Endothelial cell of umbilical vein (primary cell): ENCODE data around the gene SPARC. TPM values are rescaled to one million over a fixed set of nuclear protein-coding genes. Genes with fewer than 3 reads are reported as not detected.

Source experiments
- BruUV-seq: library from RNA; stranded (reverse); fragments of 400-500 nt; replicated peaks from 2 replicates; lab custom pipeline; 2021; lab: Mats Ljungman, UMichigan
- CTCF ChIA-PET: fragments of 300-600, 350-600 bp; sonication (Branson Sonifier 250); formaldehyde crosslinking; loops from one replicate; lab custom pipeline; 2021; ENCODE audit warnings: antibody characterized with exemption, inconsistent platforms; lab: Charles Lee
- POLR2A ChIA-PET: fragments of 300-600, 350-600 bp; sonication (Branson Sonifier 250); formaldehyde crosslinking; loops from one replicate; lab custom pipeline; 2021; ENCODE audit warnings: antibody characterized with exemption, inconsistent platforms; lab: Charles Lee
- DNase-seq: peaks from one replicate; pipeline ENCODE4 v3.0.0-alpha.2; 2011; ENCODE audit warnings: low read depth, low spot score
- FAIRE-seq: peaks from 2 replicates; lab custom pipeline; 2011; peaks lifted over from hg19 to GRCh38; lab: Jason Lieb, UNC
- H2AFZ ChIP-seq: 2 replicates; pipeline ENCODE4 v1.6.0; 2012; ENCODE audit warnings: low read depth, low read length, control low read depth, inconsistent platforms
- H3K27ac ChIP-seq: 2 replicates; pipeline ENCODE4 v1.5.1; 2011; ENCODE audit warnings: low read depth, mild to moderate bottlenecking, control low read depth, low read length, moderate library complexity; ENCODE audit not compliant: insufficient read depth
- H3K27me3 ChIP-seq, 2 experiments: 2 replicates each; pipeline versions ENCODE4 v1.6.0 to v1.6.1; 2011; ENCODE audit warnings: low read length in 2 of 2, mixed read lengths in 1 of 2; ENCODE audit not compliant: control insufficient read depth in 2 of 2, insufficient read depth in 2 of 2
- H3K36me3 ChIP-seq, 2 experiments: 2 replicates in 1 of 2; 3 replicates in 1 of 2; pipeline ENCODE4 v1.5.1; 2011; ENCODE audit warnings: low read length in 2 of 2, mild to moderate bottlenecking in 1 of 2, moderate library complexity in 1 of 2; ENCODE audit not compliant: control insufficient read depth in 2 of 2, insufficient read depth in 2 of 2; ENCODE audit errors: extremely low read depth in 1 of 2
- H3K4me1 ChIP-seq: 3 replicates; pipeline ENCODE4 v1.5.1; 2011; ENCODE audit warnings: mild to moderate bottlenecking, low read length; ENCODE audit not compliant: control insufficient read depth, insufficient read depth; ENCODE audit errors: extremely low read depth
- H3K4me2 ChIP-seq: 2 replicates; pipeline ENCODE4 v1.6.1; 2011; ENCODE audit warnings: low read length, control low read depth, mixed read lengths; ENCODE audit not compliant: insufficient read depth
- H3K4me3 ChIP-seq, 3 experiments: fragments of 200-600 bp in 1 of 3; sonication (generic), shearing (Covaris generic) in 1 of 3; replicated peaks in 1 of 3; 2 replicates each; pipeline ENCODE4 v1.5.1; 2011 to 2016; ENCODE audit warnings: control low read depth in 3 of 3, low read length in 3 of 3, mild to moderate bottlenecking in 2 of 3, inconsistent platforms in 1 of 3, low read depth in 1 of 3, moderate library complexity in 1 of 3; ENCODE audit not compliant: insufficient read depth in 1 of 3
- H3K79me2 ChIP-seq: 2 replicates; pipeline ENCODE4 v1.6.0; 2012; ENCODE audit warnings: low read length, inconsistent platforms; ENCODE audit not compliant: control insufficient read depth, insufficient read depth
- H3K9ac ChIP-seq: replicated peaks from 2 replicates; pipeline ENCODE3; 2011; ENCODE audit warnings: low read length, control low read depth; ENCODE audit not compliant: insufficient read depth; ENCODE audit errors: extremely low read depth
- H3K9me1 ChIP-seq: replicated peaks from 3 replicates; pipeline ENCODE4 v1.6.0; 2011; ENCODE audit warnings: mild to moderate bottlenecking, low read length; ENCODE audit not compliant: control insufficient read depth, insufficient read depth; ENCODE audit errors: extremely low read depth
- H3K9me3 ChIP-seq: replicated peaks from 2 replicates; pipeline ENCODE4 v1.5.1; 2012; ENCODE audit warnings: low read length, inconsistent platforms; ENCODE audit not compliant: control insufficient read depth, insufficient read depth
- H4K20me1 ChIP-seq: replicated peaks from 2 replicates; pipeline ENCODE3; 2011; ENCODE audit warnings: mild to moderate bottlenecking, low read length; ENCODE audit not compliant: control insufficient read depth, insufficient read depth; ENCODE audit errors: extremely low read depth
- CTCF ChIP-seq, 2 donors: IDR thresholded peaks; 1 replicate in 1 of 2; 2 replicates in 1 of 2; pipeline ENCODE4 v1.5.1; 2011; ENCODE audit warnings: low read length in 2 of 2, mild to moderate bottlenecking in 2 of 2, moderate library complexity in 2 of 2, control low read depth in 1 of 2, inconsistent platforms in 1 of 2, low read depth in 1 of 2; ENCODE audit not compliant: insufficient read depth in 1 of 2; ENCODE audit errors: extremely low read depth in 1 of 2
- EZH2 ChIP-seq: IDR thresholded peaks from 2 replicates; pipeline ENCODE4 v1.6.1; 2012; ENCODE audit warnings: borderline replicate concordance, low read depth, mild to moderate bottlenecking, moderate library complexity, low read length, inconsistent platforms; ENCODE audit not compliant: severe bottlenecking
- FOS ChIP-seq: IDR thresholded peaks from 2 replicates; pipeline ENCODE4 v1.6.1; 2011; ENCODE audit warnings: mild to moderate bottlenecking, low read length, moderate library complexity, borderline replicate concordance; ENCODE audit not compliant: insufficient read depth
- GATA2 ChIP-seq: IDR thresholded peaks from 2 replicates; pipeline ENCODE4 v1.7.0; 2011; ENCODE audit warnings: low read depth, mild to moderate bottlenecking, moderate library complexity, mixed read lengths, low read length; ENCODE audit not compliant: insufficient read length, insufficient read depth
- JUN ChIP-seq: IDR thresholded peaks from 2 replicates; pipeline ENCODE4 v1.6.1; 2011; ENCODE audit warnings: borderline replicate concordance, low read depth; ENCODE audit not compliant: insufficient read length, insufficient read depth
- MAX ChIP-seq: IDR thresholded peaks from 2 replicates; pipeline ENCODE4 v1.6.1; 2011; ENCODE audit not compliant: insufficient read depth, insufficient read length
- MYC ChIP-seq: IDR thresholded peaks from one replicate; pipeline ENCODE4 v1.6.1; 2011; ENCODE audit warnings: mild to moderate bottlenecking, low read depth, low read length
- POLR2A ChIP-seq: IDR thresholded peaks from 2 replicates; pipeline ENCODE4 v1.6.1; 2012; ENCODE audit warnings: low read depth, mild to moderate bottlenecking, control low read depth, low read length
- POLR2AphosphoS5 ChIP-seq: IDR thresholded peaks from 2 replicates; pipeline ENCODE4 v1.6.1; 2012; ENCODE audit warnings: low read depth, mild to moderate bottlenecking, control low read depth, low read length, moderate library complexity; ENCODE audit not compliant: insufficient read depth
- dilution Hi-C: fragments of 300-500 bp; cut with MboI; formaldehyde crosslinking; loops from one replicate; pipeline ENCODE4 v1.15.0; 2019; ENCODE audit warnings: low sequenced_read_pairs; ENCODE audit not compliant: extremely low pct_ligation_motif_present
- intact Hi-C: fragments of 100-400 bp; cut with micrococcal nuclease; formaldehyde crosslinking; loops from one replicate; pipeline ENCODE4 v1.10.0; 2022
- polyA plus RNA-seq, 4 experiments: library from polyadenylated mRNA; depleted of rRNA in 3 of 4; stranded (reverse) in 3 of 4; unstranded in 1 of 4; fragments of >200 nt; gene quantifications; 2 replicates each; pipeline versions ENCODE4 v1.2.1 to v1.2.3, GENCODE V29; 2011 to 2012; ENCODE audit warnings: missing spikeins in 1 of 4
- total RNA-seq: library from RNA; stranded (reverse); gene quantifications from 2 replicates; pipeline ENCODE4 v1.2.3, GENCODE V29; 2021

The SPARC gene
- total and polyA plus RNA-seq, 2 donors (not counting 3 experiments of a cell fraction or from before 2014, with no cell fraction given) = 2,962 to 3,114 TPM

GRCh38 chr5:151719228-151720000, 32.7 kb upstream of the SPARC start:
- H4K20me1 ChIP-seq = no peaks in the 10 kb centered on the region
- TF ChIP-seq CTCF (IDR thresholded peaks at IDR 0.05; ENCODE audit: extremely low read depth in 1 of 2, insufficient read depth in 1 of 2, low read depth in 1 of 2, low read length in 2 of 2) (peak; percentile 52 to 67), MAX (no peak)
- no peaks in the 10 kb centered on the region for H3K36me3 ChIP-seq
- H3K4me2 ChIP-seq = no peak overlapping the region
- no peaks in the 10 kb centered on the region for H3K4me1 ChIP-seq
- H2AFZ ChIP-seq = no peak overlapping the region
- ChIA-PET CTCF (interaction anchor here (0.6 to 9.5 kb wide), 19 partner anchors 10 to 67 kb away, joined by 3 to 173 read pairs (median 6); partner anchors contain the start of gene SPARC), POLR2A (no interaction called here)
- FAIRE-seq (peak; percentile 82), DNase-seq (peak; percentile 60)
- H3K79me2 ChIP-seq = no peaks in the 10 kb centered on the region
- H3K9me3 ChIP-seq = no peaks in the 10 kb centered on the region
- no peaks in the 10 kb centered on the region for H3K9me1 ChIP-seq
- H3K9ac ChIP-seq = no peak overlapping the region
- no peak overlapping the region for H3K4me3 ChIP-seq
- BruUV-seq = no TSS peak
- dilution Hi-C loops (no loop called here), intact Hi-C loops (loop anchor here (1.0 kb wide), 6 partner anchors 20 to 60 kb away; partner anchors contain the start of gene G3BP1)
- H3K27ac ChIP-seq = no peak overlapping the region
- H3K27me3 ChIP-seq = no peaks in the 10 kb centered on the region

- no peaks in the 10 kb centered on the region for H4K20me1 ChIP-seq
- dilution Hi-C loops (no loop called here), intact Hi-C loops (loop anchor here (1.0 kb wide), 6 partner anchors 19 to 59 kb away; partner anchors contain the start of gene G3BP1)
- no peaks in the 10 kb centered on the region for H3K9me3 ChIP-seq
- H3K4me2 ChIP-seq = no peak overlapping the region
- no peak overlapping the region for H3K9ac ChIP-seq
- no peaks in the 10 kb centered on the region for H3K4me1 ChIP-seq
- ChIA-PET CTCF (interaction anchor here (0.6 to 9.5 kb wide), 15 partner anchors 10 to 67 kb away, joined by 3 to 173 read pairs (median 5); partner anchors contain the start of gene SPARC), POLR2A (interaction anchor here (1.4 kb wide), 1 partner anchor 32 kb away, joined by 3 read pairs; the partner anchor contains the start of gene SPARC)
- DNase-seq = no peak
- no peak overlapping the region for H2AFZ ChIP-seq
- H3K27me3 ChIP-seq = no peaks in the 10 kb centered on the region
- TF ChIP-seq JUN (no peak), GATA2 (no peak), CTCF (IDR thresholded peaks at IDR 0.05; ENCODE audit: extremely low read depth in 1 of 2, insufficient read depth in 1 of 2, low read depth in 1 of 2, low read length in 2 of 2) (no peak), FOS (no peak), MAX (no peak), POLR2A (no peak), EZH2 (no peak), MYC (no peak), POLR2AphosphoS5 (no peak)
- H3K79me2 ChIP-seq = no peaks in the 10 kb centered on the region
- no peaks in the 10 kb centered on the region for H3K36me3 ChIP-seq
- H3K9me1 ChIP-seq = no peaks in the 10 kb centered on the region
- H3K27ac ChIP-seq = no peak overlapping the region
- H3K4me3 ChIP-seq = no peak overlapping the region
- BruUV-seq = no TSS peak
- FAIRE-seq = no peak
These were observed 31.9 kb upstream of the SPARC start for GRCh38 chr5:151718646-151719045.
